Memory B cell (primary cell): ENCODE data around the gene GRIFIN.

ENCODE experiments used
- ATAC-seq: fragments of 150-1000 bp; cut with Tn5 transposase; 2 replicates; pipeline ENCODE4 v1.10.0; 2021; ENCODE audit warnings: low read depth, mild to moderate bottlenecking, moderate library complexity
- DNase-seq, 2 donors: peaks; one replicate each; pipeline ENCODE4 v3.0.0; 2022; ENCODE audit warnings: low spot score in 2 of 2
- H3K27ac Mint-ChIP-seq: one replicate; pipeline ENCODE4 v1.8.0; 2022; ENCODE audit warnings: mild to moderate bottlenecking, moderate library complexity, mixed read lengths
- H3K27me3 Mint-ChIP-seq: one replicate; pipeline ENCODE4 v1.8.0; 2022; ENCODE audit warnings: mixed read lengths
- H3K36me3 Mint-ChIP-seq: one replicate; pipeline ENCODE4 v1.8.0; 2022; ENCODE audit warnings: mild to moderate bottlenecking, mixed read lengths
- H3K4me1 Mint-ChIP-seq: one replicate; pipeline ENCODE4 v1.8.0; 2022; ENCODE audit warnings: mixed read lengths
- H3K4me3 Mint-ChIP-seq: one replicate; pipeline ENCODE4 v1.8.0; 2022; ENCODE audit warnings: mild to moderate bottlenecking, moderate library complexity, mixed read lengths
- H3K9me3 Mint-ChIP-seq: one replicate; pipeline ENCODE4 v1.8.0; 2022; ENCODE audit warnings: mixed read lengths

Gene GRIFIN

DNA sequence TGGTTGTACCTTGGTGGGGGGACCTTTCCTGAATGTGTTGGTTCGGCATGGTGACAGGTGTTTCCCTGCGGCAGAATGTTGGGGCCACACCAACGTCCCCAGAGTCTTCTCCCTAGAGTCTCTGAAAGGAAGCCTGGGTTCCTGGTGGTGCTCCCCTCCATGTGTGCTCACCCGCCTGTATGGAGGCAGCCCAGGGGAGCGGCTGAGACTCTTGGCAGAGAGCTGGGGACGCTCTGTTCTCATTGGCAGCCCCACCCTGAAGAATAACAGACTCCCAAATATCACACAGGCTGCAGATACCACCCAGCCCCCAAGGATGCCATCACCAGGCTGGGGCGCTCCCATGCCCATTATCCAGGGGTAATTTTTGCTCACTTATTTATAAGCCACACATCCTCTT is 38.0 kb downstream of the GRIFIN start:
- Mint-ChIP-seq H3K36me3 (peaks cover 19% of the 10 kb centered on the region), H3K27me3 (no peaks in the 10 kb centered on the region), H3K4me1 (peaks cover 6% of the 10 kb centered on the region), H3K27ac (no peak overlapping the region), H3K4me3 (no peak overlapping the region), H3K9me3 (no peaks in the 10 kb centered on the region)
- DNase-seq (no peak), ATAC-seq (no peak)

GRCh38 chr7:2437537-2438148 is 38.6 kb downstream of the GRIFIN start:
- H3K27ac Mint-ChIP-seq, result no peak overlapping the region
- no peak for ATAC-seq

GRCh38 chr7:2437136-2437535 is 39.1 kb downstream of the GRIFIN start:
- Mint-ChIP-seq H3K9me3 (no peaks in the 10 kb centered on the region), H3K4me1 (peaks cover 6% of the 10 kb centered on the region), H3K4me3 (no peak overlapping the region), H3K36me3 (peaks cover 19% of the 10 kb centered on the region), H3K27ac (no peak overlapping the region), H3K27me3 (no peaks in the 10 kb centered on the region)
- ATAC-seq, result no peak
- no peak for DNase-seq

More at GRCh38 chr7:2437537-2438148, 38.6 kb downstream of the GRIFIN start:
- Mint-ChIP-seq H3K4me1 (peaks cover 6% of the 10 kb centered on the region), H3K9me3 (no peaks in the 10 kb centered on the region), H3K27me3 (no peaks in the 10 kb centered on the region), H3K36me3 (peaks cover 19% of the 10 kb centered on the region), H3K4me3 (no peak overlapping the region)
- no peak for DNase-seq

DNA sequence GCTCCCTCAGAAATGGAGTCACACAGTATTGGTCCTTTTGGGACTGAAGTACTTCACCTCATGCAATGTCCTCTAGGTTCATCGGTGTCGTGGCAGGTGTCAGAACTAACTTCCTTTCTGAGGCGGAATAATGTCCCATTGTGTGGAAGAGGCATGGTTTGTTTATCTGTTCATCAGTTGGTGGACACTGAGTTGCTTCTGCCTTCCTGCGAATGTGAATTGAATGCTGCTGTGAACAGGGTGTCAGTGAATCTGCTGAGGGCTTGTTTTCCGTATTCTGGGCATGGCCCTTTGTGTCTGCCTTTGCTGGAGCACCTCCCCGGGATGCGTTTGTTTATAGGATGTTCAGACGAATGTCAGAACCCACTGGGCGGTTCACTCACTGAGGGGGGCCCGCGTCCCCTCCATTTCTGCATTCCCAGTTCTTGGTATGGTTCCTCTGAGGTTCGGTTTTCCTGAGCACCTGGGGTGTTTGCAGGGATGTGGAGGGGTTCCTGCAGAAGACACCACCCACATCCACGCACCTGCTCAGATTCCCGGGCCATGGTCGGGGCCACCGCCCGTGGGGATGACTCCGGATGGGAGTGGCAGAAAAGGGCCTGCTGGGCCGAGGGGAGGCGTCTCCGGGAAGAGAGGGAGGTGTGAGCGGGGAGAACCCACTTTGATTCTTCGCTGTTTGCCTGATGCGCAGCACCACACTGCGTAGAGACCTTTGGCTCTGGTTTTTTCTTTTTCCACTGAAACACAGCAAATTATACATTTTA is 39.7 kb downstream of the GRIFIN start:
- Mint-ChIP-seq H3K4me3 (no peak overlapping the region), H3K27ac (no peak overlapping the region), H3K4me1 (peaks cover 3% of the 10 kb centered on the region), H3K36me3 (peaks cover 19% of the 10 kb centered on the region), H3K9me3 (no peaks in the 10 kb centered on the region), H3K27me3 (no peaks in the 10 kb centered on the region)
- DNase-seq (no peak), ATAC-seq (no peak)

GRCh38 chr7:2435146-2435545 is 41.1 kb downstream of the GRIFIN start:
- no peak for DNase-seq
- no peak overlapping the region for H3K27ac Mint-ChIP-seq
- peaks cover 26% of the 10 kb centered on the region for H3K36me3 Mint-ChIP-seq

GRCh38 chr7:2433713-2434550 is 42.3 kb downstream of the GRIFIN start:
- peaks cover 4% of the 10 kb centered on the region for H3K9me3 Mint-ChIP-seq
- H3K4me3 Mint-ChIP-seq, result no peak overlapping the region
- DNase-seq (no peak), ATAC-seq (no peak)
- H3K27me3 Mint-ChIP-seq, result no peaks in the 10 kb centered on the region
- no peak overlapping the region for H3K27ac Mint-ChIP-seq
- peaks cover 24% of the 10 kb centered on the region for H3K36me3 Mint-ChIP-seq
- peaks cover 2% of the 10 kb centered on the region for H3K4me1 Mint-ChIP-seq

More at GRCh38 chr7:2435146-2435545, 41.1 kb downstream of the GRIFIN start:
- H3K4me1 Mint-ChIP-seq, result peaks cover 2% of the 10 kb centered on the region
- no peaks in the 10 kb centered on the region for H3K27me3 Mint-ChIP-seq
- ATAC-seq, result no peak
- H3K9me3 Mint-ChIP-seq, result peaks cover 4% of the 10 kb centered on the region
- H3K4me3 Mint-ChIP-seq, result no peak overlapping the region

- peaks cover 19% of the 10 kb centered on the region for H3K36me3 Mint-ChIP-seq
- ATAC-seq, result no peak
Measured at GRCh38 chr7:2432910-2433712, 43.1 kb downstream of the GRIFIN start.

GRCh38 chr7:2431260-2431867 is 44.8 kb downstream of the GRIFIN start:
- Mint-ChIP-seq H3K36me3 (peaks cover 13% of the 10 kb centered on the region), H3K4me3 (no peak overlapping the region), H3K27ac (no peak overlapping the region), H3K9me3 (peaks cover 4% of the 10 kb centered on the region), H3K4me1 (peaks cover 8% of the 10 kb centered on the region), H3K27me3 (no peaks in the 10 kb centered on the region)
- ATAC-seq (no peak), DNase-seq (no peak)

More at GRCh38 chr7:2432910-2433712, 43.1 kb downstream of the GRIFIN start:
- Mint-ChIP-seq H3K9me3 (peaks cover 4% of the 10 kb centered on the region), H3K27ac (no peak overlapping the region), H3K27me3 (no peaks in the 10 kb centered on the region), H3K4me3 (no peak overlapping the region), H3K4me1 (peaks cover 2% of the 10 kb centered on the region)
- DNase-seq, result no peak

DNA sequence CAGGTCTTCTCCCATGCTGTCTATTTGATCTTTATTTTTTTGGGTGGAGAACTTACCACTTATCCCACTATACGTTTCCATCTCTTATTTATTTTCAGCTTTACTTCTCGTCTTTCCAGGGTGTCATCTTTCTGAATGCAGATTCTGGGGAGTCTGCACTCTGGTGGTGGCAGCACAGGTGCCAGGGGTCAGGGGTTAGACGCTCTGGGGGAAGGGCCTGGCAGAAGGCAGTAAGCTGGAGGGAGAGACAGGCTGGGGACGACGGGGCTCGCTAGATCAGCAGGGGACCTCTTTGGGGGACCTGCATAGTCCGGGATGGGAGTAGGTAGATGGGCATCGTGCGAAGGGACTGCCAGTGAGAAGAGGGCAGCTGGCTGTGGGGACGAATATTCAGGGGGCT is 50.4 kb downstream of the GRIFIN start:
- Mint-ChIP-seq H3K36me3 (peaks cover 3% of the 10 kb centered on the region), H3K27me3 (no peaks in the 10 kb centered on the region), H3K27ac (no peak overlapping the region), H3K4me1 (peaks cover 19% of the 10 kb centered on the region), H3K4me3 (no peak overlapping the region), H3K9me3 (no peaks in the 10 kb centered on the region)
- no peak for DNase-seq
- ATAC-seq, result no peak
